ENCODE measurements around the gene CNTN1. TPM values are rescaled to one million over a fixed set of nuclear protein-coding genes. Genes with fewer than 3 reads are reported as not detected.

The CNTN1 gene
- total RNA-seq, 4 donors from 2014 or later = 44.2 to 65.6 (median 57.6) TPM

GRCh38 chr12:40749863-40750262, 57.6 kb downstream of the CNTN1 start:
- no peaks in the 10 kb centered on the region for H3K9me3 ChIP-seq
- intact Hi-C loops (cut with DNase I) = loop anchor here (5.0 kb wide), 1 partner anchor 172 kb away; no protein-coding TSS in a partner anchor

GRCh38 chr12:40752011-40752410, 59.8 kb downstream of the CNTN1 start:
- no peaks in the 10 kb centered on the region for H3K36me3 ChIP-seq
- 51% methylated on average over 2 of the region's 2 CpGs for WGBS
- no peak overlapping the region for H3K4me3 ChIP-seq
- H3K9me3 ChIP-seq = no peaks in the 10 kb centered on the region
- H3K4me1 ChIP-seq = peaks cover 0 to 7% (median 6%) of the 10 kb centered on the region in 4 donors
- H3K27me3 ChIP-seq = no peaks in the 10 kb centered on the region
- no peak overlapping the region for H3K27ac ChIP-seq (replicated peaks in 1 of 4)
- TF ChIP-seq EP300 (IDR thresholded peaks at IDR 0.05) = no peak
- TF ChIP-seq CTCF (IDR thresholded peaks at IDR 0.05) = no peak
- no peak for TF ChIP-seq POLR2A (IDR thresholded peaks at IDR 0.05; ENCODE audit: low read depth)
- no peak for TF ChIP-seq POLR2AphosphoS5 (IDR thresholded peaks at IDR 0.05)
- intact Hi-C loops (cut with DNase I) = no loop called here
- DNase-seq (ENCODE audit: extremely low spot score) = no peak

More at GRCh38 chr12:40749863-40750262, 57.6 kb downstream of the CNTN1 start:
- peaks cover 0 to 7% (median 6%) of the 10 kb centered on the region in 4 donors for H3K4me1 ChIP-seq
- 100% methylated on average over 1 of the region's 1 CpG for WGBS
- no peak for TF ChIP-seq POLR2AphosphoS5 (IDR thresholded peaks at IDR 0.05)
- no peak for TF ChIP-seq POLR2A (IDR thresholded peaks at IDR 0.05; ENCODE audit: low read depth)
- TF ChIP-seq EP300 (IDR thresholded peaks at IDR 0.05) = no peak
- no peak for TF ChIP-seq CTCF (IDR thresholded peaks at IDR 0.05)
- H3K36me3 ChIP-seq = no peaks in the 10 kb centered on the region
- no peak for DNase-seq (ENCODE audit: extremely low spot score)
- H3K27ac ChIP-seq (replicated peaks in 1 of 4) = no peak overlapping the region
- H3K27me3 ChIP-seq = no peaks in the 10 kb centered on the region
- H3K4me3 ChIP-seq = no peak overlapping the region

- Histone ChIP-seq H3K27ac (replicated peaks in 1 of 4) (no peak overlapping the region), H3K36me3 (no peaks in the 10 kb centered on the region), H3K27me3 (no peaks in the 10 kb centered on the region), H3K4me1 (peaks cover 0 to 31% (median 10%) of the 10 kb centered on the region in 4 donors), H3K9me3 (no peaks in the 10 kb centered on the region), H3K4me3 (no peak overlapping the region)
- TF ChIP-seq EP300 (IDR thresholded peaks at IDR 0.05) = no peak
- no peak for TF ChIP-seq POLR2A (IDR thresholded peaks at IDR 0.05; ENCODE audit: low read depth)
- TF ChIP-seq POLR2AphosphoS5 (IDR thresholded peaks at IDR 0.05) = no peak
- no peak for TF ChIP-seq CTCF (IDR thresholded peaks at IDR 0.05)
- no peak for DNase-seq (ENCODE audit: extremely low spot score)
- intact Hi-C loops (cut with DNase I) = no loop called here
Observed at GRCh38 chr12:40760821-40761220, 68.6 kb downstream of the CNTN1 start.

GRCh38 chr12:40762072-40762471, 69.8 kb downstream of the CNTN1 start:
- no peak overlapping the region for H3K4me3 ChIP-seq
- H3K4me1 ChIP-seq = peaks cover 0 to 39% (median 10%) of the 10 kb centered on the region in 4 donors
- H3K9me3 ChIP-seq = no peaks in the 10 kb centered on the region
- peak overlapping the region in 2 of 4 donors; percentile 2 to 62 for H3K27ac ChIP-seq (replicated peaks in 1 of 4)
- no peaks in the 10 kb centered on the region for H3K27me3 ChIP-seq
- TF ChIP-seq CTCF (IDR thresholded peaks at IDR 0.05) = peak in 1 of 3 experiments; percentile 11
- TF ChIP-seq POLR2AphosphoS5 (IDR thresholded peaks at IDR 0.05) = no peak
- 82% methylated on average over 1 of the region's 1 CpG for WGBS
- no peak for DNase-seq (ENCODE audit: extremely low spot score)
- intact Hi-C loops (cut with DNase I) = no loop called here
- no peaks in the 10 kb centered on the region for H3K36me3 ChIP-seq
